ENCODE data around the gene NADK. TPM values are rescaled to one million over a fixed set of nuclear protein-coding genes. Genes with fewer than 3 reads are reported as not detected.

The NADK gene
- total RNA-seq, 1 experiment from 2014 or later = 86.2 TPM

GRCh38 chr1:1778663-1779319 lies 521 bp upstream of the NADK start:
- DNase-seq (ENCODE audit: low spot score) = peak; percentile 64
- CTCF ChIA-PET = interaction anchor here (0.5 to 2.4 kb wide), 2 partner anchors 130 to 272 kb away, joined by 6 to 7 read pairs; partner anchors contain the start of gene PRKCZ

GRCh38 chr1:1777583-1777899 lies 729 bp downstream of the NADK start:
- intact Hi-C loops (cut with micrococcal nuclease; ENCODE audit: unreplicated experiment) = loop anchor here (5.0 kb wide), 1 partner anchor 130 kb away; no protein-coding TSS in a partner anchor

More at GRCh38 chr1:1778663-1779319, 521 bp upstream of the NADK start:
- Histone ChIP-seq H3K27me3 (replicated peaks; ENCODE audit: insufficient read depth, low read depth, low read length, poor library complexity) (no peaks in the 10 kb centered on the region), H3K4me3 (ENCODE audit: low read depth, low read length, poor library complexity, severe bottlenecking) (peak overlapping the region; percentile 89), H3K9me3 (ENCODE audit: low read depth, low read length, poor library complexity, severe bottlenecking) (no peaks in the 10 kb centered on the region), H3K27ac (ENCODE audit: low read depth, low read length, poor library complexity, severe bottlenecking) (peak overlapping the region; percentile 87), H3K36me3 (ENCODE audit: insufficient read depth, low read length, poor library complexity, severe bottlenecking) (no peaks in the 10 kb centered on the region), H3K4me1 (ENCODE audit: insufficient read depth, low read length, poor library complexity, severe bottlenecking) (peaks cover 30% of the 10 kb centered on the region)
- no TSS peak for BruUV-seq (replicated peaks)
- TF ChIP-seq CTCF (conservative IDR thresholded peaks at IDR 0.05; ENCODE audit: low read depth, low read length) = peak; percentile 34; the same call in 1 of the 2 replicates
- no peak for TF ChIP-seq EZH2 (IDR thresholded peaks at IDR 0.05; ENCODE audit: borderline replicate concordance, low read depth, low read length, poor library complexity, severe bottlenecking)
- POLR2A ChIA-PET (ENCODE audit: low non-redundant PET) = no interaction called here
- intact Hi-C loops (cut with micrococcal nuclease; ENCODE audit: unreplicated experiment) = loop anchor here (5.0 kb wide), 1 partner anchor 129 kb away; no protein-coding TSS in a partner anchor

More at GRCh38 chr1:1777583-1777899, 729 bp downstream of the NADK start:
- no peaks in the 10 kb centered on the region for H3K27me3 ChIP-seq (replicated peaks; ENCODE audit: insufficient read depth, low read depth, low read length, poor library complexity)
- peaks cover 3% of the 10 kb centered on the region for H3K36me3 ChIP-seq (ENCODE audit: insufficient read depth, low read length, poor library complexity, severe bottlenecking)
- H3K27ac ChIP-seq (ENCODE audit: low read depth, low read length, poor library complexity, severe bottlenecking) = peak overlapping the region; percentile 87
- ChIA-PET CTCF (interaction anchor here (0.5 kb wide), 1 partner anchor 119 kb away, joined by 3 read pairs; no protein-coding TSS in a partner anchor), POLR2A (ENCODE audit: low non-redundant PET) (no interaction called here)
- peaks cover 27% of the 10 kb centered on the region for H3K4me1 ChIP-seq (ENCODE audit: insufficient read depth, low read length, poor library complexity, severe bottlenecking)
- peak overlapping the region; percentile 89 for H3K4me3 ChIP-seq (ENCODE audit: low read depth, low read length, poor library complexity, severe bottlenecking)
- no peak for DNase-seq (ENCODE audit: low spot score)
- BruUV-seq (replicated peaks) = no TSS peak
- no peaks in the 10 kb centered on the region for H3K9me3 ChIP-seq (ENCODE audit: low read depth, low read length, poor library complexity, severe bottlenecking)
- TF ChIP-seq EZH2 (IDR thresholded peaks at IDR 0.05; ENCODE audit: borderline replicate concordance, low read depth, low read length, poor library complexity, severe bottlenecking) (no peak), CTCF (conservative IDR thresholded peaks at IDR 0.05; ENCODE audit: low read depth, low read length) (no peak)

Measured in A673 (cell line).